ENCODE data around the gene THUMPD3.

Gene THUMPD3

DNA sequence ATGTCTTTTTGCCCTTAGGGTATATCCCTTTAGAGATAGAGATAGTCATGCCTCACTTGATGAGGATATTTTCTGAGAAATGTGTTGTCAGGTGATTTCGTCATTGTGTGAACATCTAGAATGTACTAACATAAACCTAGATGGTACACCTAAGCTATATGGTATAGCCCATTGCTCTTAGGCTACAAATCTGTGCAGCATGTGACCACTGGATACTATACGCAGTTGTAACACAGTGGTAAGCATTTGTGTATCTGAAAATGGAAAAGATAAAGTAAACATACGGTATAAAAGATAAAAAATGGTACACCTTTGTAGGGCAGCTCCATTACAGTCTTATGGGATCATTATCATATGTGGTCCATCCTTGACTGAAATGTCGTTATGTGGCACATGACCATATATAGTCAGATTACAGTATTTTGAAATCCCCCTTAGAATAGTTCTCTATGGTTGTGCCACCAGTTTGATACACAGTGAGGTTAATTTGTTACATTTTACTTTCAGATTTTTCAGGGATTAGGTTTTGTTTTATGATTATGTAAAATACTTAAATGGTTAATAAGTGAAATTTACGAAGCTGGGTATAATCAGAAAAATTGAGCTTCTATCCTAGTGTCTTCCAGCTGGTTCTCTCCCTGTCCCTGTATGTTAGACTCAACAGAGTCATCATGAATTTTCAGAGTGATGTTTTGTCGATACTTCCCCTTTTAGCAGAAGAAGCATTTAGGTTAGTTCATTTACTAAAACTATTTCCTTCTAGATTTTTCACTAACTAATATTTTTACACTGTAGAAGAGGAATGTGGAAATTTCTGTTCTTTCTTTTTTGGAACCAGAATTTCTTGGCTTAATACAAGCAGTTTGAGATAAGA is 47.4 kb downstream of the THUMPD3 start:
- TF ChIP-seq, protein P1, sequence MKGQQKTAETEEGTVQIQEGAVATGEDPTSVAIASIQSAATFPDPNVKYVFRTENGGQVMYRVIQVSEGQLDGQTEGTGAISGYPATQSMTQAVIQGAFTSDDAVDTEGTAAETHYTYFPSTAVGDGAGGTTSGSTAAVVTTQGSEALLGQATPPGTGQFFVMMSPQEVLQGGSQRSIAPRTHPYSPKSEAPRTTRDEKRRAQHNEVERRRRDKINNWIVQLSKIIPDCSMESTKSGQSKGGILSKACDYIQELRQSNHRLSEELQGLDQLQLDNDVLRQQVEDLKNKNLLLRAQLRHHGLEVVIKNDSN (IDR thresholded peaks at IDR 0.05) = no peak
- TF ChIP-seq RAD21 (IDR thresholded peaks at IDR 0.05; ENCODE audit: low read depth) = no peak
- no peak for TF ChIP-seq CREB1 (IDR thresholded peaks at IDR 0.05; ENCODE audit: low read depth)
- TF ChIP-seq, protein P2, sequence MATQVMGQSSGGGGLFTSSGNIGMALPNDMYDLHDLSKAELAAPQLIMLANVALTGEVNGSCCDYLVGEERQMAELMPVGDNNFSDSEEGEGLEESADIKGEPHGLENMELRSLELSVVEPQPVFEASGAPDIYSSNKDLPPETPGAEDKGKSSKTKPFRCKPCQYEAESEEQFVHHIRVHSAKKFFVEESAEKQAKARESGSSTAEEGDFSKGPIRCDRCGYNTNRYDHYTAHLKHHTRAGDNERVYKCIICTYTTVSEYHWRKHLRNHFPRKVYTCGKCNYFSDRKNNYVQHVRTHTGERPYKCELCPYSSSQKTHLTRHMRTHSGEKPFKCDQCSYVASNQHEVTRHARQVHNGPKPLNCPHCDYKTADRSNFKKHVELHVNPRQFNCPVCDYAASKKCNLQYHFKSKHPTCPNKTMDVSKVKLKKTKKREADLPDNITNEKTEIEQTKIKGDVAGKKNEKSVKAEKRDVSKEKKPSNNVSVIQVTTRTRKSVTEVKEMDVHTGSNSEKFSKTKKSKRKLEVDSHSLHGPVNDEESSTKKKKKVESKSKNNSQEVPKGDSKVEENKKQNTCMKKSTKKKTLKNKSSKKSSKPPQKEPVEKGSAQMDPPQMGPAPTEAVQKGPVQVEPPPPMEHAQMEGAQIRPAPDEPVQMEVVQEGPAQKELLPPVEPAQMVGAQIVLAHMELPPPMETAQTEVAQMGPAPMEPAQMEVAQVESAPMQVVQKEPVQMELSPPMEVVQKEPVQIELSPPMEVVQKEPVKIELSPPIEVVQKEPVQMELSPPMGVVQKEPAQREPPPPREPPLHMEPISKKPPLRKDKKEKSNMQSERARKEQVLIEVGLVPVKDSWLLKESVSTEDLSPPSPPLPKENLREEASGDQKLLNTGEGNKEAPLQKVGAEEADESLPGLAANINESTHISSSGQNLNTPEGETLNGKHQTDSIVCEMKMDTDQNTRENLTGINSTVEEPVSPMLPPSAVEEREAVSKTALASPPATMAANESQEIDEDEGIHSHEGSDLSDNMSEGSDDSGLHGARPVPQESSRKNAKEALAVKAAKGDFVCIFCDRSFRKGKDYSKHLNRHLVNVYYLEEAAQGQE (IDR thresholded peaks at IDR 0.05; ENCODE audit: low read depth) = no peak
- TF ChIP-seq NFIC (IDR thresholded peaks at IDR 0.05) = no peak
- TF ChIP-seq TCF12 (IDR thresholded peaks at IDR 0.05; ENCODE audit: low read depth) = no peak
- TF ChIP-seq FOXM1 (IDR thresholded peaks at IDR 0.05; ENCODE audit: borderline replicate concordance, low read depth) = no peak
- no peak for TF ChIP-seq YY1 (IDR thresholded peaks at IDR 0.05; ENCODE audit: low read depth)
- TF ChIP-seq TAF1 (IDR thresholded peaks at IDR 0.05; ENCODE audit: low read depth) = no peak
- no peak for TF ChIP-seq EGR1 (IDR thresholded peaks at IDR 0.05)
- TF ChIP-seq ZBTB7A (IDR thresholded peaks at IDR 0.05; ENCODE audit: low read depth) = no peak

- TF ChIP-seq TAF1 (IDR thresholded peaks at IDR 0.05; ENCODE audit: low read depth) (no peak), MAX (IDR thresholded peaks at IDR 0.05) (no peak), TEAD4 (IDR thresholded peaks at IDR 0.05) (no peak), EP300 (IDR thresholded peaks at IDR 0.05; ENCODE audit: borderline replicate concordance) (no peak), RAD21 (IDR thresholded peaks at IDR 0.05; ENCODE audit: low read depth) (no peak)
- TF ChIP-seq, protein P2 (IDR thresholded peaks at IDR 0.05; ENCODE audit: low read depth) = no peak
Observed at GRCh38 chr3:9411302-9411701, 48.4 kb downstream of the THUMPD3 start.

- no peak for TF ChIP-seq EGR1 (IDR thresholded peaks at IDR 0.05)
- TF ChIP-seq CREB1 (IDR thresholded peaks at IDR 0.05; ENCODE audit: low read depth) = no peak
- TF ChIP-seq TAF1 (IDR thresholded peaks at IDR 0.05; ENCODE audit: low read depth) = no peak
- no peak for TF ChIP-seq FOXM1 (IDR thresholded peaks at IDR 0.05; ENCODE audit: borderline replicate concordance, low read depth)
- TF ChIP-seq TEAD4 (IDR thresholded peaks at IDR 0.05) = no peak
- no peak for TF ChIP-seq MAX (IDR thresholded peaks at IDR 0.05)
- TF ChIP-seq YY1 (IDR thresholded peaks at IDR 0.05; ENCODE audit: low read depth) = no peak
- TF ChIP-seq ZBTB7A (IDR thresholded peaks at IDR 0.05; ENCODE audit: low read depth) = no peak
- TF ChIP-seq TCF12 (IDR thresholded peaks at IDR 0.05; ENCODE audit: low read depth) = no peak
- no peak for TF ChIP-seq NFIC (IDR thresholded peaks at IDR 0.05)
- TF ChIP-seq CEBPB (IDR thresholded peaks at IDR 0.05) = no peak
- no peak for TF ChIP-seq EP300 (IDR thresholded peaks at IDR 0.05; ENCODE audit: borderline replicate concordance)
- TF ChIP-seq, protein P2 (IDR thresholded peaks at IDR 0.05; ENCODE audit: low read depth) = no peak
- TF ChIP-seq, protein P1 (IDR thresholded peaks at IDR 0.05) = no peak
- no peak for TF ChIP-seq RAD21 (IDR thresholded peaks at IDR 0.05; ENCODE audit: low read depth)
Observed at GRCh38 chr3:9412293-9412692, 49.4 kb downstream of the THUMPD3 start.

DNA sequence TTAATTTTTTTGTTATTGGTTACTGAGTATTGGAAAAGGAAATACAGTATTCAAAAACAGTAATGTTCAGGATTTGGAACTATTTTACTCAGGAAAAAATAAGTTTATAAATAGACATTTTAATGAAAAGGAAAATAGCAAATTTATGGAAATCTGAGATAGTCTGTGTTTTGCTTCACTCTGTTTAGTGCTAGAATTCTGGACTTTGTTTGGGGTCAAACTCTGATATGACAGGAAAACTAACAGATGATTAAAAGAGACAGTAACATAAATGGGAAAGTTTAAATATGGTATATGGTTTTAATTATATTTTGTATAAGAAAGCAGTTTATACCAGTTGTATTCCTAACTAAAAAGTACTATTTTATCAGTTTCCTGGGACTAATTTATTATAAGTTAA is 52.0 kb downstream of the THUMPD3 start:
- TF ChIP-seq MAX (IDR thresholded peaks at IDR 0.05) = no peak

Data from Ishikawa (cell line).